ENCODE data around the gene ITSN2.

DNA sequence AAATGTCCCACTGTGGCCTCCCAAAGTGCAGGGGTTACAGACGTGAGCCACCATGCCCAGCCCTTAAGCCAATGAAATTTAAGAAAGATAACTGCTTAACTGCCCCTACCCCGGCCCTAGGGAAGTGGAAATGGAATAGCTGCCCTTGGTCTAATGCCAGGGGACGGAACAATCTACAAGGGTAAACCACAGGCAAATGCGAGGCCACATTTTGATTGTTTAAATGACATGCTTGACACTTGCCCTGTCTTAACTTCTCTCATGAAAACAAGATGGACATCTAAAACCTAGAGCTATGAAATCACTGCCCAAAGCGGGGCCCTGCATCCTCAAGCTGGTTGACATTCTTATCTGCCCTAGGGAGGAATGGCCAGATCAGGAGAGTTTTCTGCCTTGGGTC, 5.5 kb upstream of the ITSN2 start:
- TF ChIP-seq, protein P1, sequence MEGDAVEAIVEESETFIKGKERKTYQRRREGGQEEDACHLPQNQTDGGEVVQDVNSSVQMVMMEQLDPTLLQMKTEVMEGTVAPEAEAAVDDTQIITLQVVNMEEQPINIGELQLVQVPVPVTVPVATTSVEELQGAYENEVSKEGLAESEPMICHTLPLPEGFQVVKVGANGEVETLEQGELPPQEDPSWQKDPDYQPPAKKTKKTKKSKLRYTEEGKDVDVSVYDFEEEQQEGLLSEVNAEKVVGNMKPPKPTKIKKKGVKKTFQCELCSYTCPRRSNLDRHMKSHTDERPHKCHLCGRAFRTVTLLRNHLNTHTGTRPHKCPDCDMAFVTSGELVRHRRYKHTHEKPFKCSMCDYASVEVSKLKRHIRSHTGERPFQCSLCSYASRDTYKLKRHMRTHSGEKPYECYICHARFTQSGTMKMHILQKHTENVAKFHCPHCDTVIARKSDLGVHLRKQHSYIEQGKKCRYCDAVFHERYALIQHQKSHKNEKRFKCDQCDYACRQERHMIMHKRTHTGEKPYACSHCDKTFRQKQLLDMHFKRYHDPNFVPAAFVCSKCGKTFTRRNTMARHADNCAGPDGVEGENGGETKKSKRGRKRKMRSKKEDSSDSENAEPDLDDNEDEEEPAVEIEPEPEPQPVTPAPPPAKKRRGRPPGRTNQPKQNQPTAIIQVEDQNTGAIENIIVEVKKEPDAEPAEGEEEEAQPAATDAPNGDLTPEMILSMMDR (IDR thresholded peaks at IDR 0.05), result no peak
- no peak for TF ChIP-seq EZH2phosphoT487 (IDR thresholded peaks at IDR 0.05)

Measured in neural progenitor cell (in vitro differentiated cells).